Right lobe of liver (tissue), 4 donors: Measurements from ENCODE around the gene COPS9.

ENCODE experiments used
- CTCF ChIP-seq, 4 donors: fragments of 200-600 bp in 3 of 4; fragments of 450-650 bp in 1 of 4; IDR thresholded peaks; one replicate each; pipeline versions ENCODE4 v1.5.1 to v1.8.0; 2016 to 2022; ENCODE audit warnings: antibody characterized with exemption in 4 of 4, mild to moderate bottlenecking in 2 of 4
- POLR2A ChIP-seq: fragments of 450-650 bp; IDR thresholded peaks from one replicate; pipeline ENCODE4 v1.6.1; 2017; ENCODE audit warnings: antibody characterized with exemption, mild to moderate bottlenecking
- donor health status: DM: no; HTN: no; CAD: no.
- donor health status: DM: no; HTN: no; CAD: no.
- donor health status: DM: no; HTN: yes; CAD: no.

GRCh38 chr2:240137596-240138253 lies 1.6 kb upstream of the COPS9 start:
- TF ChIP-seq CTCF (IDR thresholded peaks at IDR 0.05) (no peak), POLR2A (no peak)
